OCI-LY3 (cell line): Measurements from ENCODE around the gene KIF5B.

Experiments used
- EZH2phosphoT487 ChIP-seq: fragments of 200-600 bp; shearing (Covaris generic); IDR thresholded peaks from 2 replicates; pipeline ENCODE4 v1.6.1; 2018; ENCODE audit warnings: antibody characterized with exemption, mixed run types, low read depth
- TF ChIP-seq, protein P1 (sequence below): fragments of 200-600, 300-600 bp; sonication (generic); IDR thresholded peaks from 2 replicates; pipeline ENCODE4 v1.5.1; 2014; ENCODE audit warnings: antibody characterized with exemption, low read length, low read depth

DNA sequence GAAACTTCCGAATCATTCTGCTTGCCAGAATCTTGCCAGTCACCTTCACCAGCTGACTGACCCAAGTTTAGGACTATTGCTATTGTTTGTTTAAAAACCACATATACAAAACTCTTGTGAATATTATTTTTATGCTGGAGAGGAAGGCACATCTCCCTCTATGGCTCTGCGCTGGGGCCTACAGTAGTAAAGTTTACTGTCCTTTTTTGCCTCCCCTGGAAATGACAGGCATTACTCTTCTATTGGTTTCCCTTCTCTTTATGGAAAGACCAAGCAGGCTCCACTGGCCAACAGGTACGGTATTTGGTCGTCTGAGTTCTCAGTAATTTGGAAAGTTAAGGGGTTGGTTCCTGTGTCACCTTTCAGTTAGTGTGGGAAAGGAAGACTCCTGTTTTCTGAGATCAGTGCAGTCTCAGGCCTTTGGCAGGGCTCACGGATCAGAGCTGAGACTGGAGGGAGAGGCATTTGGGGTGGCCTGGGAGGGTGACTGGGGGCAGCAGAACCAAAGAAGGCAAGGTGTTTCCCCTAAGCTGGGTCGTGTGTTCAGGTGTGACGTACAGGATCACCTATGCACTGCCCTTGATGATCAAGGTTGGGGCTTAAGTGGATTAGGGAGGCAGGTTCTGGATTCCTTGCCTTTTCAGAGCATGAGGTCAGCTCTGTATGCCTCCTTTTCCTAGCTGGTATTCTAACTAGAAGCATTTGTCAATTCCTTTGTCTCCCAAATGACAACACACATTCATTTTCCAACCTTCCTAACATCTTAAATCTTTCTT lies 16.0 kb upstream of the KIF5B start:
- TF ChIP-seq, protein P1, sequence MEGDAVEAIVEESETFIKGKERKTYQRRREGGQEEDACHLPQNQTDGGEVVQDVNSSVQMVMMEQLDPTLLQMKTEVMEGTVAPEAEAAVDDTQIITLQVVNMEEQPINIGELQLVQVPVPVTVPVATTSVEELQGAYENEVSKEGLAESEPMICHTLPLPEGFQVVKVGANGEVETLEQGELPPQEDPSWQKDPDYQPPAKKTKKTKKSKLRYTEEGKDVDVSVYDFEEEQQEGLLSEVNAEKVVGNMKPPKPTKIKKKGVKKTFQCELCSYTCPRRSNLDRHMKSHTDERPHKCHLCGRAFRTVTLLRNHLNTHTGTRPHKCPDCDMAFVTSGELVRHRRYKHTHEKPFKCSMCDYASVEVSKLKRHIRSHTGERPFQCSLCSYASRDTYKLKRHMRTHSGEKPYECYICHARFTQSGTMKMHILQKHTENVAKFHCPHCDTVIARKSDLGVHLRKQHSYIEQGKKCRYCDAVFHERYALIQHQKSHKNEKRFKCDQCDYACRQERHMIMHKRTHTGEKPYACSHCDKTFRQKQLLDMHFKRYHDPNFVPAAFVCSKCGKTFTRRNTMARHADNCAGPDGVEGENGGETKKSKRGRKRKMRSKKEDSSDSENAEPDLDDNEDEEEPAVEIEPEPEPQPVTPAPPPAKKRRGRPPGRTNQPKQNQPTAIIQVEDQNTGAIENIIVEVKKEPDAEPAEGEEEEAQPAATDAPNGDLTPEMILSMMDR = no peak
- TF ChIP-seq EZH2phosphoT487 = no peak
